Activated T-cell treated with anti-CD3 and anti-CD28 coated beads, Interleukin-2, amount 50 U/mL, for 1 hour (primary cell): ENCODE results near the gene MOB3C.
A peak's percentile ranks its signal among the peaks of the same experiment; 100 is the strongest.
"Not testable (repeated sequence)": the region's sequence is repeated elsewhere in the genome, so short reads cannot be mapped to it uniquely, and the experiment has no call there.

Source experiments
- DNase-seq: peaks from one replicate; pipeline ENCODE4 v3.0.0-alpha.2; 2020

MOB3C gene

DNA sequence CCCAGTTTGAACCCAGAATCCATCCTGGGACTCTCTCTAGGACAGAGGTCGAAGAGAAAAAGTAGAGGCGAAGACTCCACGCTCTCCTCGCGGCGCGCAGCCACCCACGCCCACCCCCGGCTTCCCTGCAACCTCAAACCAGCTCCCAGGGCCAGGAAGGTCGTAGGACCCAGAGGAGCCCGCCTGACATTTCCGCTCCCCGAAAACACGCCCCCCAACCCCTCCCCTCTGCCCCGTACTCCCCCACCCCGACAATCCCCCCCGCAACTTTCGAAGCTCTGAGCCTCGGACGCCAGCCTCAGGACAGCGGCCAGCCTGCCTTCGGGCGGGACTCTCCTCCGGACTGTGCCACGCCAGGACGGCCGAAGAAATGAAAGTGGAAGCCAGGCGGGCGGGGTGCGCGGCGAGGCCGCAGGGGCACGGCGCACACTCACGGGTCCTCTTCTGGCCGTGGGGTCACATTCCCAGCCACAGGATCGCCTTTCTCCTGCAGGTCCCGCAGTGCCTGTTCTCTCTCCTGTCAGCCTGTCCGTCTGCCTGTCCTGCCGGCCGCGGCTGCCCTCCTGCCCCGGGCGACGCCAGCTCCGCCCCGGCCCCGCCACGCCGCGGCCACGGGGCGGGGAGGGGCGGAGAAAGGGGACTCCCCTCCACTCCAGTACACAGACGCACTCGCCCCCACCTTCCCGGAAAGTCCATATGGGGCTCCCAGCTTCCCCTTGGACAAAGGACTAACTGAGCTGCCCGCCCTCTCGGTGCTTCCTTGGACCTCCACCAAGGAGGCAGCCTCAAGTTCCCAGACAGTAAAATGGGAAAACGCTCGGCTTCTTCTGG lies at the start of gene MOB3C:
Gene MOB3C (minus strand): TSS at position 535 of the 831 bp plus-strand sequence. CDS start 3,490 bp downstream, outside the sequence.
- DNase-seq, result peak; percentile 70

DNA sequence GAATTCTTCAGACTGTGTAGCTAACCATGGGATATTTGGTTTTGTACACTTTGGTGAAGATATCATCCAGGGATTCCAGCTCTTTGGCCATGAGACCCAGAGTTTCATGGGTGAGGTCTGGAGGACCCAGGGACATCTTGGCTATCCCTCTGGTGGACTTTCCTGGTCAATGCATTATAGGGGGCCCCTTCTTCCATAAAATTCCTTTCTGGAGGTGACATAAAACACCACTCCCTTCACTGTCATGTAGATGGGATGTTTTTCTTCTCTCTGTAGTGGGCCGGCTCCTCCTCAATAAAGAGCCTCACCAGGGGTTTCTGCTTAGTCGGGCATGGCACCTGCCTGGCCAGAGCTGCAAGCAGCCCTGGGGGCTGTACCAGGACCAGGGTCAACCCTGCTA lies 49.4 kb upstream of the MOB3C start:
- no peak for DNase-seq

DNA sequence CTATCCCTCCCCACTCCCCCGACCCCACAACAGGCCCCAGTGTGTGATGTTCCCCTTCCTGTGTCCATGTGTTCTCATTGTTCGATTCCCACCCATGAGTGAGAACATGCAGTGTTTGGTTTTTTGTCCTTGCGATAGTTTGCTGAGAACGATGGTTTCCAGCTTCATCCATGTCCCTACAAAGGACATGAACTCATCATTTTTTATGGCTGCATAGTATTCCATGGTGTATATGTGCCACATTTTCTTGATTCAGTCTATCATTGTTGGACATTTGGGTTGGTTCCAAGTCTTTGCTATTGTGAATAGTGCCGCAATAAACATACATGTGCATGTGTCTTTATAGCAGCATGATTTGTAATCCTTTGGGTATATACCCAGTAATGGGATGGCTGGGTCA lies 46.3 kb upstream of the MOB3C start:
- DNase-seq, result not testable (repeated sequence)

DNA sequence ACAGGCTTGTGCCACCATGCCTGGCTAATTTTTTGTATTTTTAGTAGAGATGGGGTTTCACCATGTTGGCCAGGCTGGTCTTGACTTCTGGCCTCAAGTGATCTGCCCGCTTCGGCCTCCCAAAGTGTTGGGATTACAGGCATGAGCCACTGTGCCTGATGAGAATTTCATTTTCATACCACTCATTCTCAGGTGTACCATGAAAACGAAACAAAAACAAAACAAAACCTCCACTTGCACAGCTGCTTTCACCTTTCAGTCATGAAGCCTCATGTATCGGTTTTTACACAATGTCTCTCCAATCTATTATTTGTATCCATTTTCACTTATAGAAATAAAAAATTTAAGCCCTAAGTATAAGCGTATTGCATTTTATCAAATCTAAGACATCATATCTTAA lies 43.5 kb upstream of the MOB3C start:
- not testable (repeated sequence) for DNase-seq

DNA sequence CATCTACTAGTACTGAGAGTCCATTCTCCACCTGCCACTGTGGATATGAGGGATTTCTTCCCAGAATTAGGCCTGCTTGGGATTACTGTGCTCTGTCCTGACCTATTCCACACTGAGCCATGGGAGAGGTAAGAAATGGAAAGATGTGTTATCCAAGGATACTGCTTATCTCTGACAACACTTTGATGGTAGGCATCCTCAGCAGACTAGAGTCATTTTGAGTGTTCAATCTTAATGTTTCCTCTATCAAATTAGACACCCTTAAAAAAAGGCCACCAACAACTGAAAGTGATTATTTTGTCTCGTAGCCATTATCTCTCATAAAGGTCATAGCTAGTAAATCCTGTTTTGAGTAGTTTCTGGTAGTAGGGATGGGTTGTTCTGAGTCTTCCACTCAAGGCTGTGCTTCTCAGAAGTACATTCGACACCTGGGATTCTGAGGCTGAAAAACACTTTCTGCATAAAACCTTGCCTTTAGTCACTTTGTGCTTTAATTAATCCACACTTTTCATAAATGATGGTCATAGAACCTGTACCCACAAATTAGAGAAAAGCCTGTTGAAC lies 42.8 kb upstream of the MOB3C start:
- DNase-seq, result no peak

DNA sequence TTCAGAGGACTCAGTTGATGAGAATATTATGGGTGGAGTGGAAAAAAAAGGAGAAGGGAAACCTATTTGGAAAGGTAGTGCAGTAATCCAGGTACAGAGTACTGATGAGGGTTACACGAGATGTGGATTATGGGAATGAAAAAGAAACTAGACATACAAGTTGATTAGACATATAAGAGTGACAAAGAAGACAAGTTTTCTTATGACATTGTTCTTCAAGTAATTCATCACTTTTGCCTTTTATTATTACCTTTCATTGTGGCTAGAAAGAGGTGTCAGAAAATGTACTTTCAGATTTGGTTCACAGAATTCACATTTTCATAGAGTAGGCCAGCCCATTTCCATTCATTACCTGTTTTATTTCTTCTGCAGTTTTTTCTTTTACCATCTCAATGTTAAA lies 41.2 kb upstream of the MOB3C start:
- DNase-seq, result no peak

DNA sequence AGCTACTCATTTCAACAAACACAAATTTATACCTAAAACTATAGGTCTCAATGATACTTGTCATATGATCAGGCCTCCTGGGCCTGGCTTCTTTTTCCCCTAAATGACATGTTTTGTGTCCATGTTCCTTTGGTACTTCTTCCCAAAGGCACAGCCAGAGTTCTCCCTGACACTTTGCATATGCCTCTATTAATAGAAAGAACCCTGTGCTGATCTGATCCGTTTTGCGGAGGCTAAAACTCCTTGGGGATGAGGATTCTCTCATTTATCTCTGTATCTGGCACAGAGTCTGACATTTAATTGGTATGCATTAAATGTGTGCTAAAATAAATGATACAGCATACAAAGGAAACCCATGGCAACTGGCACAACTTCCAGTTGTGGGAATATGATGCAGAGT lies 40.0 kb upstream of the MOB3C start:
- DNase-seq, result no peak

DNA sequence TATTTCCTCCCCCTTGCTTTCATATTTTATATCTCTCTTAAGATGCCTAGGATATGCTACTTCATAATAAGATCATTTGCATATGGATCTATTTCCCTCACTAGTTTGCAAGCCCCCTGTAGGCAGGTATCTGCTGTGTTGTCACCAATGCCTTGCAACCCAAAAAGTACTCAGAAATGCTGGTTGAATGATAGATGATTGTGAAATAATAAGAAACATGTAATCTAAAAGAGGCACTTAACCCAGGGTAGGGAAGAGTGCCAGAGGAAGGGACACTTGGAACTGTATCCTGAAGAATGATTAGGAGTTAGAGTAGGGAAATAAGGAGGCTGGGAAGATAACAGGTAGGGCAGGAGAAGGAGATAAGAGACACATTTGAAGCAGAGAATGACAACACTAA lies 39.2 kb upstream of the MOB3C start:
- DNase-seq, result no peak

DNA sequence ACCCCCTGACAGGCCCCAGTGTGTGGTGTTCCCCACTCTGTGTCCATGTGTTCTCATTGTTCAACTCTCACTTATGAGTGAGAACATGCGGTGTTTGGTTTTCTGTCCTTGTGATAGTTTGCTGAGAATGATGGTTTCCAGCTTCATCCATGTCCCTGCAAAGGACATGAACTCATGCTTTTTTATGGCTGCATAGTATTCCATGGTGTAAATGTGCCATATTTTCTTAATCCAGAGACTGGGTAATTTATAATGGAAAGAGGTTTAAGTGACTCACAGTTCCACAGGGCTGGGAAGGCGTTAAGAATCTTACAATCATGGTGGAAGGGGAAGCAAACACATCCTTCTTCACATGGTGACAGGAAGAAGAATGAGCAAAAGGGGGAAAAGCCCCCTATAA lies 38.1 kb upstream of the MOB3C start:
- DNase-seq, result not testable (repeated sequence)

DNA sequence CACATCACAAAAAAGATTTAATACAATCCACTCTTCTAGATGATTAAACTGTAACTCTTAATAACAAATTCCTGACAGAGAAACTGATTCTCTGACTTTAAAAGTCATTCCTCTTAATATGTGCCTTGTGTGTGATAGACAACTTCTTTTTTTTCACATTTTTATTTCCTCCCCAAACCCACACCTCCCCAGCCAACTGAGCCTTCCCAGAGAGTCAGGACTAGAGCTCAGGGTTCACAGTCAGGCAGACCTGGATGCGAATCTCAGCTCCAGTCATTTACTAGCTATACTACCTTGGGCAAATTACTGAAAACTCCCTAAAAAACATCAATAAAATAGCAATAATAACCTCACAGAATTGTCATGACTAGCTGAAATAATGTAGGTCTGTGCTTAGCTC lies 37.4 kb upstream of the MOB3C start:
- DNase-seq, result no peak

DNA sequence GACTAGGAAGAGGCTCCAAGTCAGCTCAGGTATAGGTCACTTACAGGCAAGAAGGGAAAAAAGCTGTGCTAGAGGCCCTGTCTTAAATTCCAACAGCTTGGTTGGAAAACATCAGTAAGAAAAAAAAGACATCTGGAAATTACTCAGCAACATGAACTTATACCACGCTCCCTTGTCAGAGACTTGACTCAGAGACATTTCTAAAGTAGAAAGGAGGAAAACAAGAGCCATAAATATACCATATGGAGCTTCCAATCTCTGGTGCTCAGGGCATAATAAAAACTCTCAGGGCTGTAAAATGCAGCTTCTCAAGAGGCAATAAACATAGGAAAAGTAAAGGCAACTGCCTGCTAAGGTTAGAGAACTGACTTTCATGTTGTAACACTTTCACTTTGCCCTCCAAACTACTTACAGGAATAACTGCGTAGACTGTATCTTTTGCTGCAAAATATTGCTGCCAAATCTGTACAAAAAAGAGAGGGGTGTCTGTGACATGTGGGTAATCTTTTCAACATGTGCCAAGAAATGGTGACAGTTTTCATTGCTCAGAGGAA lies 36.9 kb upstream of the MOB3C start:
- no peak for DNase-seq

DNA sequence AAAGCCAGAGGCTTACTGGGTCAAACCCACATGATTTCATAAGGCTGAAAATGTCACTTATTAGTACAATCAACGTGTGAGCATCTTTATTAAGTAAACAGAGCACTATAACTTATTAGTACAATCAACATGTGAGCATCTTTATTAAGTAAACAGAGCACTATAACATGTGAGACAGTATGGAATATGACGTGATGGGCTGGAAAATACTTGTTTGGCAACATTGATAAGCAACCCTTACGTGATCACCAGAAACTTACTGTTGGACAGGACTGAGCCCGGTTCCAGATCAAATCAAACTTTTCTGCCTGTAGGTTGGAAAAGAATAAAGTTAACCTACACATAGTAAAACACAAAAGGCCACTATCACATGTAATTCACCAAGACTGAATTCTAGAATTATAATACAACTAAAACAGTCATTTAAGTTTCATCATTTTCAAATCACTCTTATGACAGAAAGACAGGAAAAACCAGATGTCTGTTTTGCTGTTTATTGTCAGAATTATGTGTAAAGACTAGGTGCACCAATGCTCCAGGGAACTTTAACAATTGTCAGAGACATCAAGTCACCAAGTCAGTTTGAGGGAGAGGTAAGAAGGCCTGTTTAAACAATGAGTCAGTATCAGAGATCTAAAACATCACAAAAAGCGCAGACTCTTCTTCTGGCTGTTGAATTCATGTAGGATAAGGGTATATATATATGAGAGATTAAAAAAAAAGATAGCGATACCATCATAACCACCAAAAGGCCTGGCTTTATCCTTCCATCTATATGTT lies 35.9 kb upstream of the MOB3C start:
- no peak for DNase-seq

DNA sequence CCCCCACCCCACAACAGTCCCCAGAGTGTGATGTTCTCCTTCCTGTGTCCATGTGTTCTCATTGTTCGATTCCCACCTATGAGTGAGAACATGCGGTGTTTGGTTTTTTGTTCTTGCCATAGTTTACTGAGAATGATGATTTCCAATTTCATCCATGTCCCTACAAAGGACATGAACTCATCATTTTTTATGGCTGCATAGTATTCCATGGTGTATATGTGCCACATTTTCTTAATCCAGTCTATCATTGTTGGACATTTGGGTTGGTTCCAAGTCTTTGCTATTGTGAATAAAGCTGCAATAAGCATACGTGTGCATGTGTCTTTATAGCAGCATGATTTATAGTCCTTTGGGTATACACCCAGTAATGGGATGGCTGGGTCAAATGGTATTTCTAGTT lies 34.5 kb upstream of the MOB3C start:
- DNase-seq, result not testable (repeated sequence)

DNA sequence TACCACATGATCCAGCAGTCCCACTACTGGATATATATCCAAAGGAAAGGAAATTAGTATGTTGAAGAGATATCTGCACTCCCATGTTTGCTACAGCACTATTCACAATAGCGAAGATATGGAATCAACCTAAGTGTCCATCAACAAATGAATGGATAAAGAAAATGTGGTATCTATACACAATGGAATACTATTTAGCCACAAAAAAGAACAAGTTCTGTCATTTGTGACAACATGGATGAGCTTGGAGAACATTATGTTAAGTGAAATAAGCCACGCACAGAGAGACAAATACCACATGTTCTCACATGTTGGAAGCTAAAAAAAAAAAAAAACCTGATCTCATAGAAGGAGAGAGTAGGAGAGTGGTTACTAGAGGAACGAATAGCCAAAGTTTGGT lies 33.9 kb upstream of the MOB3C start:
- no peak for DNase-seq

DNA sequence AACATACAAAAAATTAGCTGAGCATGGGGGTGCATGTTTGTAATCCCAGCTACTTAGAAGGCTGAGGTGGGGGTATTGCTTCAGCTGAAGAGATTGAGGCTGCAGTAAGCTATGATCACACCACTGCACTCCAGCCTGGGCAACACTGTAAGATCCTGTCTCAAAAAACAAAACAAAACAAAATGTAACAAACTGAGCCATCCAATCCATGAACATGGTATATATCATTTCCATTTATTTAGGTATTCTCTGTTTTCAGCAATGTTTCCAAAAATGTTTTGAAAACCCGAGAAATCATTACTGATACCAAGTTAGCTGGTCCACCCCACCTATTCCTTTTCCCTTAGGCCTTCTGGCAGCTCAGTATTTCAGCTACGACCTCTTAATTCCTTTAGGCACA lies 33.2 kb upstream of the MOB3C start:
- DNase-seq, result no peak

DNA sequence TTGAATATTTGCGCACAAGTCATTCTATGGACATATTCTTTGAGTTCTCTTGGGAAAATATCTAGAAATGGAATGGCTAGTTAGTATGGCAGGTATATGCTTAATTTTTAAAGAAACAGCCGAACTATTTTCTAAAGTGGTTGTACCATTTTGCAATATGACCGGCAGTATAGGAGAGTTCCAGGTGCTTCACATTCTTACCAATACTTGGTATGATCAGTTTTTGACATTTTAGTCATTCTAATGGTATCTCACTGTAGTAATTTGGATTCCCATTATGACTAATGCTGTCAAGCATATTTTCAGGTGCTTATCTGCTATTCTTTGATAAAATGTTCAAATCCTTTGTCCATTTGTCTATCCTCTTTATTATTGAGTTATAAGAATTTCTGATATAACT lies 31.0 kb upstream of the MOB3C start:
- no peak for DNase-seq

DNA sequence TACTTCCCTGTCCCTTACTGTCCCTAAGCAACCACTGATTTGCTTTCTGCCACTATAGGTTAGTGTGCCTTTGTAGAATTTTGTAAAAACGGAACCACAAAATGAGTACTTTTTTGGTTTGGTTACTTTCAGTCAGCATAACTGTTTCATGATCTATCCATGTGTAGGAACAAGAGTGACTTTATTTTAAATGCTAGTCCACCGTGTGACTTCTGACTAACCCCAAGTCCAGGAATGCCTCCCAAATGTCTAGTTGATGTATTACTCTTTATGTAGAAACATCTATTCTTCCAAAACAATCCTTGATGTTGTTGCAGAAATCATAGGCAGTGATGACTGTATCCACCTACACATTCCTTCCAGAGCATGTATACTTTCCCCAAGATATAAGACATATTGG lies 30.2 kb upstream of the MOB3C start:
- DNase-seq, result no peak

DNA sequence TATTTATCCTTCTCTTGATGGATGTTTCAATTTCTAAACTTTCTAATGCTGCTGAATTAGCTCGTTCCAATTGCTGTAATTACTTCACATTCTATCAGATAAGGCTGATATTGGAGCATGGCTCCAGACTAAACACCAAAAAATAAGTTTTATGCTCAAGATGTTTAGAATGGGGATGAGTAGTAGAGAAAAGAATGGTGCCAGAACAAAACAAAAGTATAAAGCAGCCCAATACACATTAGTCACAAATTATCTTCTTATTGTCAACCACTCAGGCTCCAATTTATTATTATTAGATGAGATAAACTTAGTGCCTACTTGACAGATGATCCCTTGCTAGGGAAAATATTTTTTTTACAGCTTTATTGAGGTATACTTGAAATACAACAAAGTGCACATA lies 29.7 kb upstream of the MOB3C start:
- no peak for DNase-seq

DNA sequence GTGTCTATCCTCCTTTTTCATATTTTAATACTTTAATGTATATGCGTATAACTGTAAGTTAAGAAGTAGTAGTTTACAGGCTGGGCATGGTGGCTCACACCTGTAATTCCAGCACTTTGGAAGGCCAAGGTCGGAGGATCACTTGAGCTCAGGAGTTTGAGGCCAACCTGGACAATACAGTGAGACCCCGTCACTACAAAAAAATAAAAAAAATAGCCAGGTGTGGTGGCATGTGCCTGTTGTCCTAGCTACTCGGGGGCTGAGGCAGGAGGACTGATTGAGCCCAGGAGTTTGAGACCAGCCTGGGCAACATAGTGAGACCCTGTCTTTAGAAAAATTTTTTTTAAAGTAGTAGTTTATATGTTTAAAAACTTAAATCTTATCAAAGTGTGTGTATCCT lies 29.2 kb upstream of the MOB3C start:
- DNase-seq, result no peak

DNA sequence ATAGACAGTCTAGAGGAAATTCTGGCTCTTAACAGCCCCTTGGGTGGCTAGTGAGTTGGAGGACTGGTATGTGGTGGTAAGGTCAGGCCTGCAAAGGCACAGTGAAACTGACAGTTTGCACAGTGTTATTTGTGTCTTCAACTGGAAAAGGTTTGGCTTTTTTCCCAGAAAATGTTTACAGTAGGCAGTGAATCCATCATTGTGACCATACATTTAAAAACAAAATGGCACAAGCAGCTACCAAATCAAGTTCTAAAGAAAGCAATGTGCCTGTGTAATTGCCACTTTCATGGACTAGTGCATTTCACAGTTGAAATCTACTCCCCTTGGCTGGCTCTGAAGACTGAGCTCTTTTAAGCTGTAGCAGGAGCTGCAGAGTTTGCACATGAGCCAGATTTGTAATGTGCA lies 26.8 kb upstream of the MOB3C start:
- DNase-seq, result no peak

DNA sequence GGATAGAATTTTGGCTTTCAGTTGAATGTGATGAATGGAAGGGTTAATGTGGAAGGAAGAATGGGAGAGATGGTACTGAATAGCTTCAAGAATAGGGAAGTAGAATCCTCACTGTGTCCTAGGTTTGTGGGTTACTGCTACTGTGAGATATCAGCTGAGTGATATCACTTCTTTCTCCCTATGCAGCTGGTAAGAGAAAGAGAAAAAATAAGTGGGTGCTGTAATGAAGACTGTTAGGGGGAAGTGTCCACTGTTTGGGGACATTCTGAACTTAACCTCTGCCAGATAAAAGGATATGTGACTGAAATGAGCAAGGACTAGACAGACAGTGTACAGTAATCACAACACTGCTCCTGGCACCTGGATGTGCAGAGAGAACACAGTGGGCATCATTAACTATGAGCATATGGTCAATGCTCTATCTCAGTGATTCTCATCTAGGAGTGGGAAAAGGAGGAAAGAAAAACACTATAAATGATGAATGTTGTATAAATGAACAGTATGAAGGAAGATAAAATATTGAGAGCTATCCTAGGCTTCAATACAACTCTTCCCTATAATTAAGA lies 25.6 kb upstream of the MOB3C start:
- no peak for DNase-seq

DNA sequence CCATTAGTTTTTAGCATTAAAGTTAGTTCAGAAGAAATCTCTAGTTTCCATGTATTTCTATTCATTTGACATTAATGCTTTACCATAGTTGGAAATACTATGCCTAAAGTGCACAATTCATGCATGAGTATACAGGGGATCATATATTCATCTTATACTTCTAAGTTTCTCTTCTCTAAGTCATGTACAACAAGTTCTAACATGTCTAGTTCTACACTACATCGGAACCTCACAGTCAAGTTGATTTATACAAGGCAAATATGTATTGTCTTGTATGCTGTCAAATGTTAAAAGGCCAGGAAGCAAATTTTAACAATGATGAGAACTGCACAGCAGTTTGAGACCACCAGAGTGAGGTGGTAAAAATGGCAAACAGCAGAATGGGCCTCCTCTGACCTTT lies 22.9 kb upstream of the MOB3C start:
- no peak for DNase-seq

DNA sequence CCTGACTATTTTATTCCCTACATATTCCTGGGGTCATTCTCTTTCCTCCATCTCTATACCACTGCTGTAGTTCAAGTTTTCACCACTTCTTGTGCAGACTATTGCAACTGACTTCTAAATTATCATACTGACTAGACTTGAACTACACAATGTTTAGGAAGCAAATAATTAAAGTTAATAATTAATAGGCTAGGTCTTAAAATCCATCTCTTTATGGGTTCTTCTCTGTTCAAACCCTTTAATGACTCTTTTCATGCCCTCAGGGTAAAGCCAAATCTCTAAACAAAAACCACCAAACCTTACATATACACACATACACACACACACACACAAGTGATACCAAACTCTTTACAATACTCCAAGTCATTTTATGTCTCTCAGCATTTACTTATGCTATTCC lies 22.3 kb upstream of the MOB3C start:
- no peak for DNase-seq
